ENCODE data around the gene ARAF.
A peak's percentile ranks its signal among the peaks of the same experiment; 100 is the strongest.

DNA sequence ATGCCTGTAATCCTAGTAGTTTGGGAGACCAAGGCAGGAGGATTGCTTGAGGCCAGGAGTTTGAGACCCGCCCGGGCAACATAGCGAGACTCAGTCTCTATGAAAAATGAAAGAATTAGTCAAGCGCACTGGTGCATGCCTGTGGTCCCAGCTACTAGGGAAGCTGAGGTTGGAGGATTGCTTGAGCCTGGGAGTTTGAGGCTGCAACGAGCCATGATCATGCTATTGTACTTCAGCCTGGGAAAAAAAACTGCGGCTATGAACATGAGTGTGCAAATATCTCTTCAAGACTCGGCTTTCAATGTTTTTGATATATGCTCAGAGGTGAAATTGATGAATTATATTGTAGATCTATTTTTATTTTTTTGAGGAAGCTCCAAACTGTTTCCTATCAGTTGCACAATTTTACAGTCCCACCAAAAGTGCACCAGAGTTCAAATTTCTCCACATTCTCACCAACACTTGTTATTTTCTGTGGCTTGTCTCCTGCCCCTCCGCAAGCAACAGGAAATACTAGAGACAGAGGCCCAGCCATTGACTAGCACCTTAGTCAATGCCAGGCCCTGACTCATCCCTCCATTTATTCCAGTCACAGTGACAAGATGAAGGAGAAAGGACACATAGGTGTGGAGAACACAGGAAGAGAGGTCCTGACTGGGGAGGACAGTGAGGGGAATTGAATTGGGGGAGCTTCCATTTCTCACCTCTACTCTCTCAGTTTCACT, 44.9 kb upstream of the ARAF start:
- TF ChIP-seq, protein P1, sequence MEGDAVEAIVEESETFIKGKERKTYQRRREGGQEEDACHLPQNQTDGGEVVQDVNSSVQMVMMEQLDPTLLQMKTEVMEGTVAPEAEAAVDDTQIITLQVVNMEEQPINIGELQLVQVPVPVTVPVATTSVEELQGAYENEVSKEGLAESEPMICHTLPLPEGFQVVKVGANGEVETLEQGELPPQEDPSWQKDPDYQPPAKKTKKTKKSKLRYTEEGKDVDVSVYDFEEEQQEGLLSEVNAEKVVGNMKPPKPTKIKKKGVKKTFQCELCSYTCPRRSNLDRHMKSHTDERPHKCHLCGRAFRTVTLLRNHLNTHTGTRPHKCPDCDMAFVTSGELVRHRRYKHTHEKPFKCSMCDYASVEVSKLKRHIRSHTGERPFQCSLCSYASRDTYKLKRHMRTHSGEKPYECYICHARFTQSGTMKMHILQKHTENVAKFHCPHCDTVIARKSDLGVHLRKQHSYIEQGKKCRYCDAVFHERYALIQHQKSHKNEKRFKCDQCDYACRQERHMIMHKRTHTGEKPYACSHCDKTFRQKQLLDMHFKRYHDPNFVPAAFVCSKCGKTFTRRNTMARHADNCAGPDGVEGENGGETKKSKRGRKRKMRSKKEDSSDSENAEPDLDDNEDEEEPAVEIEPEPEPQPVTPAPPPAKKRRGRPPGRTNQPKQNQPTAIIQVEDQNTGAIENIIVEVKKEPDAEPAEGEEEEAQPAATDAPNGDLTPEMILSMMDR (conservative IDR thresholded peaks at IDR 0.05; ENCODE audit: low read depth, low read length): no peak
- TF ChIP-seq FOS (IDR thresholded peaks at IDR 0.05; ENCODE audit: low read depth, low read length) (peak; percentile 49), RAD21 (IDR thresholded peaks at IDR 0.05; ENCODE audit: low read length) (no peak), POLR2A (IDR thresholded peaks at IDR 0.05; ENCODE audit: low read depth, low read length) (no peak), MAZ (IDR thresholded peaks at IDR 0.05; ENCODE audit: borderline replicate concordance, low read depth, low read length) (no peak), RCOR1 (IDR thresholded peaks at IDR 0.05; ENCODE audit: insufficient replicate concordance, low read length) (no peak), CEBPB (IDR thresholded peaks at IDR 0.05; ENCODE audit: low read depth, low read length) (peak; percentile 70), MAFK (IDR thresholded peaks at IDR 0.05; ENCODE audit: low read depth, low read length) (no peak), SMC3 (IDR thresholded peaks at IDR 0.05; ENCODE audit: low read depth, low read length) (no peak), MXI1 (IDR thresholded peaks at IDR 0.05; ENCODE audit: borderline replicate concordance, low read depth, low read length) (no peak), CHD1 (IDR thresholded peaks at IDR 0.05; ENCODE audit: low read depth, low read length) (no peak), NFE2L2 (IDR thresholded peaks at IDR 0.05; ENCODE audit: low read depth, low read length) (no peak)
- TF ChIP-seq, protein P2, sequence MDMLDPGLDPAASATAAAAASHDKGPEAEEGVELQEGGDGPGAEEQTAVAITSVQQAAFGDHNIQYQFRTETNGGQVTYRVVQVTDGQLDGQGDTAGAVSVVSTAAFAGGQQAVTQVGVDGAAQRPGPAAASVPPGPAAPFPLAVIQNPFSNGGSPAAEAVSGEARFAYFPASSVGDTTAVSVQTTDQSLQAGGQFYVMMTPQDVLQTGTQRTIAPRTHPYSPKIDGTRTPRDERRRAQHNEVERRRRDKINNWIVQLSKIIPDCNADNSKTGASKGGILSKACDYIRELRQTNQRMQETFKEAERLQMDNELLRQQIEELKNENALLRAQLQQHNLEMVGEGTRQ (IDR thresholded peaks at IDR 0.05; ENCODE audit: low read depth, low read length): no peak
